A673 (cell line): Measurements from ENCODE around the gene TENT5A.

Experiments used
- EZH2 ChIP-seq: fragments of 200-600 bp; sonication (generic); IDR thresholded peaks from 2 replicates; pipeline ENCODE4 v1.6.1; 2017; ENCODE audit warnings: borderline replicate concordance, low read depth, mild to moderate bottlenecking, mixed read lengths, antibody characterized with exemption, low read length; ENCODE audit not compliant: poor library complexity, severe bottlenecking
- TF ChIP-seq, protein P1 (sequence below): fragments of 300-800, 200-600 bp; sonication (generic); conservative IDR thresholded peaks from 2 replicates; pipeline ENCODE4 v1.5.1; 2017; ENCODE audit warnings: low read depth, mild to moderate bottlenecking, antibody characterized with exemption, low read length, moderate library complexity, mixed read lengths

DNA sequence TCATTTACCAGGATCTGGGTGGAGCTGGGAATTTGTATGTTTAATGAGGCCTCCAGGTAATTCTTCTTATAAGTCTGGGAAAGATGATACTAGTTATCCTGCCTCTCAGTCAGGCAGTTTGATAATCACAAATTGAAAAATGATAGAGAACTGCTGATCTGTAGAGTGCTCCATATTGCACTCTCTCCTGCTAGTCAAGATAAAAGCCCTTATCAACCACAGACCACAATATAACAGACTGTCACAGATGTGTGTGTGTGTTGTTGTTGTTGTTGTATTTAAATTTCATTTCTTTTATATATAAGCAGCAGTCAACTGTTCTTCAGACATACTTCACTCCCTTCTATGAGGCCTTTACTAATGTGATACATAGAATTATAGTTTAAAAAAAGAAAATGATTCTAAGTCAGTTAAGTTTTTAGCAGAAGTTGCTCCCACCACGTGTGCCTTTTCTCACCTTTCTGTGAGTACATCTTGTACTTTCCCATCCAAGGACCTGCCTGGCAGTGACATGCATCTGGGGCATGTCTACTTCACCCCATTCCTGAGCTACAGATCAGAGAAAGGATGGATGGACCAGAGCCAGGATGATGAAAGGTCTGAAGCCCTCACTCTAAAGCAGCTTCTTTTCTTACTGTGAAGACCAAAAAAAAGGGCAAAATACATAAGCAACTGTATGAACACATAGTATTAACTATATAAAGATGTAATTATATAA is 29.8 kb downstream of the TENT5A start:
- TF ChIP-seq, protein P1, sequence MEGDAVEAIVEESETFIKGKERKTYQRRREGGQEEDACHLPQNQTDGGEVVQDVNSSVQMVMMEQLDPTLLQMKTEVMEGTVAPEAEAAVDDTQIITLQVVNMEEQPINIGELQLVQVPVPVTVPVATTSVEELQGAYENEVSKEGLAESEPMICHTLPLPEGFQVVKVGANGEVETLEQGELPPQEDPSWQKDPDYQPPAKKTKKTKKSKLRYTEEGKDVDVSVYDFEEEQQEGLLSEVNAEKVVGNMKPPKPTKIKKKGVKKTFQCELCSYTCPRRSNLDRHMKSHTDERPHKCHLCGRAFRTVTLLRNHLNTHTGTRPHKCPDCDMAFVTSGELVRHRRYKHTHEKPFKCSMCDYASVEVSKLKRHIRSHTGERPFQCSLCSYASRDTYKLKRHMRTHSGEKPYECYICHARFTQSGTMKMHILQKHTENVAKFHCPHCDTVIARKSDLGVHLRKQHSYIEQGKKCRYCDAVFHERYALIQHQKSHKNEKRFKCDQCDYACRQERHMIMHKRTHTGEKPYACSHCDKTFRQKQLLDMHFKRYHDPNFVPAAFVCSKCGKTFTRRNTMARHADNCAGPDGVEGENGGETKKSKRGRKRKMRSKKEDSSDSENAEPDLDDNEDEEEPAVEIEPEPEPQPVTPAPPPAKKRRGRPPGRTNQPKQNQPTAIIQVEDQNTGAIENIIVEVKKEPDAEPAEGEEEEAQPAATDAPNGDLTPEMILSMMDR, result no peak
- no peak for TF ChIP-seq EZH2
